ENCODE measurements around the gene TSPAN9. TPM values are rescaled to one million over a fixed set of nuclear protein-coding genes. Genes with fewer than 3 reads are reported as not detected.

TSPAN9 gene
- total RNA-seq, 1 donor = 13.0 TPM

- Histone ChIP-seq H3K4me2 (ENCODE audit: insufficient read depth, low read length) (no peak overlapping the region), H2AFZ (ENCODE audit: low read length) (no peak overlapping the region), H3K9me3 (ENCODE audit: low read depth, low read length) (no peaks in the 10 kb centered on the region), H3K4me3 (ENCODE audit: insufficient read depth, low read length) (no peak overlapping the region), H3K79me2 (ENCODE audit: insufficient read depth, low read length) (no peaks in the 10 kb centered on the region), H3K4me1 (ENCODE audit: insufficient read depth, low read length) (peaks cover 10% of the 10 kb centered on the region), H3K36me3 (ENCODE audit: insufficient read depth, low read length) (peaks cover 30% of the 10 kb centered on the region), H3K27ac (ENCODE audit: low read depth, low read length) (no peak overlapping the region), H4K20me1 (ENCODE audit: insufficient read depth, low read length) (peaks cover 8% of the 10 kb centered on the region), H3K27me3 (ENCODE audit: insufficient read depth, low read length) (no peaks in the 10 kb centered on the region)
- DNase-seq (ENCODE audit: insufficient read length, low spot score, missing footprints) = peak; percentile 21
- no peak for TF ChIP-seq CTCF (IDR thresholded peaks at IDR 0.05; ENCODE audit: extremely low read depth, low read depth, low read length)
Observed at GRCh38 chr12:3032770-3033538, 44.2 kb upstream of the TSPAN9 start.

GRCh38 chr12:3033539-3033867 lies 43.7 kb upstream of the TSPAN9 start:
- no peaks in the 10 kb centered on the region for H3K27me3 ChIP-seq (ENCODE audit: insufficient read depth, low read length)
- no peak for TF ChIP-seq CTCF (IDR thresholded peaks at IDR 0.05; ENCODE audit: extremely low read depth, low read depth, low read length)
- H2AFZ ChIP-seq (ENCODE audit: low read length) = no peak overlapping the region
- peaks cover 30% of the 10 kb centered on the region for H3K36me3 ChIP-seq (ENCODE audit: insufficient read depth, low read length)
- no peak overlapping the region for H3K4me2 ChIP-seq (ENCODE audit: insufficient read depth, low read length)
- peak; percentile 69 for DNase-seq (ENCODE audit: insufficient read length, low spot score, missing footprints)
- H3K4me1 ChIP-seq (ENCODE audit: insufficient read depth, low read length) = peaks cover 10% of the 10 kb centered on the region
- no peak overlapping the region for H3K27ac ChIP-seq (ENCODE audit: low read depth, low read length)
- H4K20me1 ChIP-seq (ENCODE audit: insufficient read depth, low read length) = peaks cover 8% of the 10 kb centered on the region
- H3K4me3 ChIP-seq (ENCODE audit: insufficient read depth, low read length) = no peak overlapping the region
- H3K9me3 ChIP-seq (ENCODE audit: low read depth, low read length) = no peaks in the 10 kb centered on the region
- no peaks in the 10 kb centered on the region for H3K79me2 ChIP-seq (ENCODE audit: insufficient read depth, low read length)

- Histone ChIP-seq H3K4me2 (ENCODE audit: insufficient read depth, low read length) (no peak overlapping the region), H3K36me3 (ENCODE audit: insufficient read depth, low read length) (peaks cover 38% of the 10 kb centered on the region), H2AFZ (ENCODE audit: low read length) (no peak overlapping the region), H3K4me1 (ENCODE audit: insufficient read depth, low read length) (peaks cover 10% of the 10 kb centered on the region), H3K4me3 (ENCODE audit: insufficient read depth, low read length) (no peak overlapping the region), H4K20me1 (ENCODE audit: insufficient read depth, low read length) (peaks cover 8% of the 10 kb centered on the region), H3K27me3 (ENCODE audit: insufficient read depth, low read length) (no peaks in the 10 kb centered on the region), H3K9me3 (ENCODE audit: low read depth, low read length) (no peaks in the 10 kb centered on the region), H3K79me2 (ENCODE audit: insufficient read depth, low read length) (no peaks in the 10 kb centered on the region), H3K27ac (ENCODE audit: low read depth, low read length) (no peak overlapping the region)
- TF ChIP-seq CTCF (IDR thresholded peaks at IDR 0.05; ENCODE audit: extremely low read depth, low read depth, low read length) = peak; percentile 75
- peak; percentile 97 for DNase-seq (ENCODE audit: insufficient read length, low spot score, missing footprints)
Observed at GRCh38 chr12:3034067-3034750, 43.0 kb upstream of the TSPAN9 start.

- Histone ChIP-seq H3K4me1 (ENCODE audit: insufficient read depth, low read length) (peaks cover 10% of the 10 kb centered on the region), H3K36me3 (ENCODE audit: insufficient read depth, low read length) (peaks cover 44% of the 10 kb centered on the region), H2AFZ (ENCODE audit: low read length) (no peak overlapping the region), H3K4me2 (ENCODE audit: insufficient read depth, low read length) (no peak overlapping the region), H3K27me3 (ENCODE audit: insufficient read depth, low read length) (no peaks in the 10 kb centered on the region), H3K79me2 (ENCODE audit: insufficient read depth, low read length) (no peaks in the 10 kb centered on the region), H3K27ac (ENCODE audit: low read depth, low read length) (no peak overlapping the region), H4K20me1 (ENCODE audit: insufficient read depth, low read length) (peaks cover 8% of the 10 kb centered on the region), H3K9me3 (ENCODE audit: low read depth, low read length) (no peaks in the 10 kb centered on the region), H3K4me3 (ENCODE audit: insufficient read depth, low read length) (no peak overlapping the region)
- peak; percentile 18 for DNase-seq (ENCODE audit: insufficient read length, low spot score, missing footprints)
- no peak for TF ChIP-seq CTCF (IDR thresholded peaks at IDR 0.05; ENCODE audit: extremely low read depth, low read depth, low read length)
Observed at GRCh38 chr12:3035171-3035570, 42.0 kb upstream of the TSPAN9 start.

Data from osteoblast (primary cell).